HFF-Myc (cell line): ENCODE data around the gene RGS16.

ENCODE experiments used
- DNase-seq: peaks from one replicate; pipeline ENCODE4 v3.0.0-alpha.2; 2011; ENCODE audit warnings: low read depth; ENCODE audit errors: extremely low read depth
- H3K4me3 ChIP-seq: replicated peaks from 2 replicates; pipeline ENCODE4 v1.5.1; 2011; ENCODE audit warnings: low read depth, mild to moderate bottlenecking, control low read depth, low read length
- TF ChIP-seq, protein P1 (sequence below): IDR thresholded peaks from 2 replicates; pipeline ENCODE4 v1.5.1; 2012; ENCODE audit warnings: mild to moderate bottlenecking, low read depth, low read length, control low read depth; ENCODE audit errors: missing control alignments

The RGS16 gene

DNA sequence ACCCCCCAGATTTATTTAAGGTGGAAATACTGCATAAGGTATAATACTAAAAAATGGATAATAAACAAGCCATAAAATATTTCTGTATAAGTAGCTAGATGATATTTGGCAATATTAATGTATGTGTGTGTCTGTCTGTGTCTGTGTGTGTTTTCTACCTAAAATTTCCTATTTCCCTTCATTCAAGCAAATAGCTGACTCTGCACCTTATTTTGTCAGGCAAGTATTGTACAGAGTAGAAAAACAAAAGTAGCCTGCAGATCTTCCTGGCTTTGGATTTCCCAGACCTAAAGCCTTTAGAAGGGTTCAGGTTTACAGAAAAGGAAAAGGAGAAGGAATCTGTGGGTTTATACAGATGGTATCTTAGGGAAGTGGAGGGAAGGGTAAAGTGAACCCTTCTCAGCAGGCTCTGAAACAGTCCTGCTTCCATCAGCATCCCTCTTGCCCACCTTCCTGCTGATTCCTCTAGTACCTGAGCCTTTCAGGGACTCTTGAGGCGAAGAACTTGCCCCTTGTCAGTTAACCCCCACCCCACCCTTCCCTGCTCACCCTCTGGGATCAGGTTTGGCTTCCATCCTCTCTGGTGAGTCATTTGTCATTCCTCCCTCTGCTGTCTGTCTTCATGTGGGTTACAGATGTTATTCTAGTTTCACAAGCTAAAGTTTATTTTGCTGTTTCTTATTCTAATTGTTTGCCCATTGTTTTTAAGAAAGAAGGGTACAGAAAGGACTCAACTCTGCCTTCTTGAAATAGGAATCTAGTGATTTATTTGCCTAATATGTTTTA is 21.7 kb upstream of the RGS16 start:
- no peak for DNase-seq
- TF ChIP-seq, protein P1, sequence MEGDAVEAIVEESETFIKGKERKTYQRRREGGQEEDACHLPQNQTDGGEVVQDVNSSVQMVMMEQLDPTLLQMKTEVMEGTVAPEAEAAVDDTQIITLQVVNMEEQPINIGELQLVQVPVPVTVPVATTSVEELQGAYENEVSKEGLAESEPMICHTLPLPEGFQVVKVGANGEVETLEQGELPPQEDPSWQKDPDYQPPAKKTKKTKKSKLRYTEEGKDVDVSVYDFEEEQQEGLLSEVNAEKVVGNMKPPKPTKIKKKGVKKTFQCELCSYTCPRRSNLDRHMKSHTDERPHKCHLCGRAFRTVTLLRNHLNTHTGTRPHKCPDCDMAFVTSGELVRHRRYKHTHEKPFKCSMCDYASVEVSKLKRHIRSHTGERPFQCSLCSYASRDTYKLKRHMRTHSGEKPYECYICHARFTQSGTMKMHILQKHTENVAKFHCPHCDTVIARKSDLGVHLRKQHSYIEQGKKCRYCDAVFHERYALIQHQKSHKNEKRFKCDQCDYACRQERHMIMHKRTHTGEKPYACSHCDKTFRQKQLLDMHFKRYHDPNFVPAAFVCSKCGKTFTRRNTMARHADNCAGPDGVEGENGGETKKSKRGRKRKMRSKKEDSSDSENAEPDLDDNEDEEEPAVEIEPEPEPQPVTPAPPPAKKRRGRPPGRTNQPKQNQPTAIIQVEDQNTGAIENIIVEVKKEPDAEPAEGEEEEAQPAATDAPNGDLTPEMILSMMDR = no peak
- H3K4me3 ChIP-seq = no peak overlapping the region

DNA sequence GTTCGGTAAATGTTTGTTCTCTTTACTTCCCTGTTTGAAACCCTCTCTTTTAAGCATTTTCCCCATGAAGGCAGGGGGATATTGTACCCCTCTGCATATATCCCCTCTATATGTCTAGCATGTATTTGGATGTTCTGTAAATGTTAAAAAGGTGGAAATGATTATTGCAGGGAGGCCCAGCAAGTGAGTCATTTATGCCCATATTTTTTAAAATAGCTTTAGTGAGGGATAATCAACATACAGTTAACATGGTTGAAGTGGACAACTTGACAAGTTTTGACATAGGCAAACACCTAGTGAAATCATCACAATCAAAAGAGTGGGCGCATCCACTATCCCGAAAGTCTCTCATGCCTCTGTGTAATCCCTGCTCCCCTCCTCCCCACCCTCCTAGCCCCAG is 20.8 kb upstream of the RGS16 start:
- no peak overlapping the region for H3K4me3 ChIP-seq
- TF ChIP-seq, protein P1 = no peak
- DNase-seq = no peak

DNA sequence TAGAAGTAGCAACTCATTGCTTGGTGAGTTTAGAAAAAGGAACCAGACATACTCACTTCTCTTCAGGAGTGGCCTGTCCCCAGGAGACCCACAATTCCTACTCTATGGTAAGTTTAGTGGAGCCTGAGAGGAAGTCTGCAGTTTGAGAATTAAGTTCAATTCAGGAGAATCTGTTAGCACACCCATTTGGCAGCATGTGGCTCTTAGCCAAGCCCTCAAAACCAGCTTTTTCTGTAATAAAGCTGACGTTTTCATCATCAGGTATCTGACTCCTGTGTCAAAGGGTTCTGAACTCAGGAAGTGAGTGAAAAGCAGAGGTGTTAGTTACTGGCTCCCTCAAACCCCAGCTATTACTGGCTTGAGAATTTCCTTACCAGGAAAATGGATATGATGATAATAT is 20.4 kb upstream of the RGS16 start:
- no peak overlapping the region for H3K4me3 ChIP-seq
- DNase-seq = no peak
- TF ChIP-seq, protein P1 = no peak

DNA sequence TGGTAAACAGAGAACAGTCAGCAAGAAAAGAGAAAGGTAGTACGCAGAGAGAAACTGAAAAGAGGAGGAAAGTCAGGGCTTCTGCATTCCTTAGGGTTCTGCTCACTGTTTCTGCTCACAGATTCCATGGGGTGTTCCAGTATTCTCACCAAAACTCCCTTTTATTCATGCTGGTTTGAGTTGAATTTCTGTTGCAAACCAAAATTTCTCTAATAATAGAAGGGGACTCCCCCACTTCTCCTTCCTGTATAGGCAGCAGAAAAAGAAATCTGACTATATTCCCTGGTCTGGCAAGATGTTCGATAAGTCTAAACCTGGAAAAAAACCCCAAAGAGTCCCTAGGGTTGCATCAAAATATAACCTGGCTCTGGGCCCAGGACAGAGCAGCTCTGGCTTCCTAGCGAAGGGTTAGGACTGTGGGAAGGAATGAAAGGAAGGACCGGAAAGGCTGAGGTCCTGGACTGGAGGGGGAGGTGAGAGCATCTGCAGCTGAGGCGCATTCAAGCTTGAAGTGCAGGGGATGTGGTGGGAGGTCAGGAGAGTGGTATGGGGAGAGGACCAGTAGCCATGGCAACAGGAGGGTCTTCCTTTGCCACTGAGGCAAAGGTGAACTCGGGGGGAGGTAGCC is 18.8 kb upstream of the RGS16 start:
- no peak for DNase-seq
- no peak overlapping the region for H3K4me3 ChIP-seq
- TF ChIP-seq, protein P1 = no peak

DNA sequence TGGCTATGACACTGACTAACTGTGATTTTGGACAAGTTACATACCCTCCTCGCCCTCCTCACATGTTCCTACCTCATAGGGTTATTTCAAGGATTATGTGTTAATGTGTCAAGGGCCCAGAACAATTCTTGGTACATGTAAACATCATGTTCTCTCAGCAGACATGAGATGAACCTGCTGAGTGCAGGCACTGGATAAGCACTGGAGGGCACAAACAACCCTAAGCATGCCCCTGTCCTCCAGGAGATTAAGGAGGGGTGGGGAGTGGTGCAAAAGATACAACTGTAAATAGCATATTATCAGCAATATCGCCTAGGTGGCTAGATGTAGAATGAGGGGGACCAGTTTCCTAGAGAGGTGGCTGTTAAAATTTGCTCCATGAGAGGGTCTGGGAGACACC is 17.7 kb upstream of the RGS16 start:
- TF ChIP-seq, protein P1 = no peak
- no peak overlapping the region for H3K4me3 ChIP-seq
- DNase-seq = no peak

DNA sequence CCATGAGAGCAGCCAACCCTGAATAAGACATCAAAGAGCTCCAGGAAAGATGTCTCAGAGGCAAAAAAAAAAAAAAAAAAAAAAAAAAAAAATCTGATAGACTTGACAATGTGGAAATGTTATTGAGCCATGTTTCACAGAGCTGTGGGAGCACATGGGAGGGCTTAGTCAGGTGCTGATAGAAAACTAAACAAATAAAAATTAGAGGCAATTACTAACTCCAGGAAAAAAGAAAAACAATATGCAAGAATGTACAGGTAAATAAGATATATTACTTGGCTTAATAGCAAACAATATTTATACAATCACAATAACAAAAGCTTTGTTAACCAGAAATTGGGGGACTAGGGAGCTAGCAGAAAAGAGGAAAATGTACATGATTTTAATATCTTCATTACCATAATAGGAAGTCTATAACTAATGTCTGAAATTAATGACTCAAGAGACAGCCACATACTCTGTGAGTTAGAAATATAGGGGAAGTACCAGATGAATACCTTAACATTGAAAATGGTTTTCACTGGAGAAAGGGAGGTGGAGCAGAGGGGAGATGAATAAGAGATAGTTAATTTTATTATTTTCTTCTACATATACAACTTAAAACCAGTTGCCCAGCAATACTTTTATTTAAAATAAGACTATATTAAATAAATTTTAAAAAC is 16.9 kb upstream of the RGS16 start:
- TF ChIP-seq, protein P1 = no peak
- DNase-seq = no peak
- H3K4me3 ChIP-seq = no peak overlapping the region
